Measurements from ENCODE around the gene ZNF625.

Gene ZNF625

GRCh38 chr19:12156223-12157058 is at the start of gene ZNF625:
Gene ZNF625, minus strand, starts transcription at chr19:12156734. Its CDS starts 176 bp downstream, at chr19:12156558.
- peak; percentile 21 to 33 for DNase-seq (ENCODE audit: extremely low read depth in 1 of 2, low read depth in 1 of 2)

- DNase-seq (ENCODE audit: extremely low read depth in 1 of 2, low read depth in 1 of 2), result no peak
Measured at GRCh38 chr19:12205296-12205695, 48.8 kb upstream of the ZNF625 start.

- peak in 1 of 2 donors; percentile 21 for DNase-seq (ENCODE audit: extremely low read depth in 1 of 2, low read depth in 1 of 2)
Measured at GRCh38 chr19:12202250-12202649, 45.7 kb upstream of the ZNF625 start.

GRCh38 chr19:12199757-12200419 is 43.4 kb upstream of the ZNF625 start:
- no peak for DNase-seq (ENCODE audit: extremely low read depth in 1 of 2, low read depth in 1 of 2)

DNA sequence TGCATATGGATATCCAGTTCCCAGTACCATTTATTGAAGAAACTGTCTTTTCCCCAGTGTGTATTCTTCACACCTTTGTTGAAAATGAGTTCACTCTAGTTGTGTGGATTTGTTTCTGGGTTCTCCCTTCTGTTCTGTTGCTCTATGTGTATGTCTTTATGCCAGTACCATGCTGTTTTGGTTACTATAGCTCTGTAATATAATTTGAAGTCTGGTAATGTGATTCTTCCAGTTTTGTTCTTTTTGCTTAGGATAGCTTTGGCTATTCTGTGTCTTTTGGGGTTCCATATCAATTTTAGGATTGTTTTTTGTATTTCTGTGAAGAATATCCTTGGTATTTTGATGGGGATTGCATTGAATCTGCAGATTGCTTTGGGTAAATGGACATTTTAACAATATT is 41.6 kb upstream of the ZNF625 start:
- no peak for DNase-seq (ENCODE audit: extremely low read depth in 1 of 2, low read depth in 1 of 2)

DNA sequence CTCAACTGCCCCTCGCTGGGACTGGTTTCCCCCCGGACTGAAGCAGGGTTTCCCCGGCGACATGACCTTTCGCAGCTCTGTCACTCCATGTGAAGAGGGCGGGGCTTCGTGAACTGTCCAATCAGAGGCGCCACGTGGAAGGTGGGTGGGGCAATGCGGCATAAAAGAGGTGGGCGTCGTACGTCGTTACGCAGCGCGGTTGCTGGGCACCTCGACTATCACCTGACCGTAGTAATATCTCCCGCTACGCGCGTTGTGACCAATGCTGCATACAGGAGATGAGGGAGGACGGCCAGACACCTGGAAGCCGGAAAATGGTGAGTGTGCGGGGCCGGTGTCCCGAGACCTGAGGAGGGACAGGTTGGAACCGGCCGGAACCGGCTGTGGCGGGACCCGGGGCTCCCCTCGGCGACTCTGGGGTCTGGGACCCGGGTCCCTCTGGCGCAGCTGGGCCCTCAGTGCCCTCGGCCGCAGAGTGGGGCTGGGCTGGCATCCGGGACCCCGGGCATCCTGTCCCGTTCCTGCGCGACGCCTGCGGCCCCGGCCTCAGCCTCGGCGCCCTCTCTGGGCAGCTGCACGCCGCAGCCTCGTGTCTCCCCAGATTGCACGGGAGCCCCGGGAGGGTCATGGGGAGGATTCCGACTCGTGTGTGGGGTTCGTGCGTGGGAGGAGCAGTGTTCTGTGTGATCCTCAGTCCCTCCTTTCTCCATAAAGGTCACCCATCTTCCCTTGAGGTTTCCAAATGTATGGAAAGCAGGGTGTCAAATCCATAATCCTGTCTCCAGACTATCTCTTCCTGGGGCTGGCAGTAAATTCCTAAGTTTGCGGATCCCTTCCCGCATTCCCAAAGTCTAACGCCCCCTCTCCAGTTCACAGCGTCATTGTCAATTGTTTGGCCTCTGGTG is 38.5 kb upstream of the ZNF625 start:
- peak in 1 of 2 donors; percentile 73 for DNase-seq (ENCODE audit: extremely low read depth in 1 of 2, low read depth in 1 of 2)

DNA sequence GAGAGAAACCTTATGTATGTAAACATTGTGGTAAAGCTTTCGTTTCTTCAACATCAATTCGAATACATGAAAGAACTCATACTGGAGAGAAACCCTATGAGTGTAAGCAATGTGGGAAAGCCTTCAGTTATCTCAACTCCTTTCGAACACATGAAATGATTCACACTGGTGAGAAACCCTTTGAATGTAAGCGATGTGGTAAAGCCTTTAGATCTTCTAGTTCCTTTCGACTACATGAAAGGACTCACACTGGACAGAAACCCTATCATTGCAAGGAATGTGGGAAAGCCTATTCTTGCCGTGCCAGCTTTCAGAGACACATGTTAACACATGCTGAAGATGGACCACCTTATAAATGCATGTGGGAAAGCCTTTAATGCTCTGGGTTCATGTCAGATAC is 31.1 kb upstream of the ZNF625 start:
- DNase-seq (ENCODE audit: extremely low read depth in 1 of 2, low read depth in 1 of 2), result no peak

DNA sequence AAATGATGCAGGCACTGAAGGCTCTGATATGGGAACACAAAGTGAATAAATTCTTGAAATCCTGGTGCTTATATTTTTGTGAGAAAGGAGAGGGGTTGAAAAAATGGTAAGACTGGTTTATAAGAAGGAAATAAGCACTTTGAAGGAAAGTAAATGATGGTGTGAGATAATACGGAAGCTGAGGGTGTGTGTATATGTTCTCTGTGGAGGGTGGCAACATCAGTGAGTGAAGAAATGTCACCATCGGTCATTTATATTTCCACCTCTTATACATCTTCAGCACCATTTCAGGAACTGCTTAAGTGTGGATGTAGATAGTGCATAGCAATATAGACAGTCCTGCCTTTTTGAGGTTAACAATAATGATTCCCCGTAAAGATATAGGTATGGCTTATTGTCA is 23.8 kb upstream of the ZNF625 start:
- no peak for DNase-seq (ENCODE audit: extremely low read depth in 1 of 2, low read depth in 1 of 2)

- no peak for DNase-seq (ENCODE audit: extremely low read depth in 1 of 2, low read depth in 1 of 2)
Measured at GRCh38 chr19:12166626-12167025, 10.1 kb upstream of the ZNF625 start.

GRCh38 chr19:12163826-12164225 is 7.3 kb upstream of the ZNF625 start:
- DNase-seq (ENCODE audit: extremely low read depth in 1 of 2, low read depth in 1 of 2), result no peak

DNA sequence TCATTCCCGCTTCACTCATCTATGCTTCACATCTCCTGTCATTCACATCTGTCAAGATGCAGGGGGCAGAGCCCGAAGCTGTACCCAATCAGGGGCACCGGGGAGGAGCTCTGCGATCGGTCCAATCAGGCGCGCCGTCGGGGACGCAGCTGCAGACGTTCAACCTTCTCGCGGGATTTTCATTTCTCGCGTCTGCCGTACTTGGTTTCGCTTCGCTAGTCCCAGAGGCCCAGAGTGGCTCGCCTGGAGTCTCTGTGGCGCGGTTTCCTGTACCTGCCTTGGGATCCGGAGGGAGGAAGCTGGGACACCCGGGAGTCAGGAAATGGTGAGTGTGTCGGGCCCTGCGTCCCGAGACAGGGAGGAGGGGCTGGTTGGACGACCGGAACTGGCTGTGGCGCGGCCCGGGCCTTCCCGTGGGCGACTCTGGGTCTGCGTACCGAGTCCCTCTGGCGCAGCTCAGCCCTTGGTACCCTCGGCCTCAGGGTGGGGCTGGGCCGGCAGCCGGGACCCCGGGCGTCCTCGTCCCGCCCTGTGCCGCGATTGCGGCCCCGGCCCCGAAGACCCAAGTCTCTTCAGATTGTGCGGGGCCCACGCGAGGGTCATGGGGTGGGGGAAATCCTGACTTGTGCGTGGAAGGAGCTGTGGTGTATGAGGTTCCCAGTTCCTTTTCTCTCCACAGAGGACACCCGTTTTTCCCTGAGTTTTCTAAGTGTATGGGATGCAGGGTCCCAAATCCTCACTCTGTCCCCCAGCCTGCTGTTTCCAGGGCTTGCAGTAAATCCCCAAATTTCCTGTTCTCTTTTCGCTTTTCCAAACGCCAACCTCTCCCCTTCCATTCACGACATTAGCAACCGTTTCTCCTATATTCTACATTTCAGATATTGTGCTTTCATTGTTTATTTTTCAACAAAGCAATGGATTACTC is 6.6 kb upstream of the ZNF625 start, which contains the start of gene ZNF136:
Gene ZNF136, plus strand, starts transcription at position 215 of the 925 bp plus-strand sequence. Its CDS starts 108 bp downstream, at position 323.
- peak; percentile 83 to 91 for DNase-seq (ENCODE audit: extremely low read depth in 1 of 2, low read depth in 1 of 2)

DNA sequence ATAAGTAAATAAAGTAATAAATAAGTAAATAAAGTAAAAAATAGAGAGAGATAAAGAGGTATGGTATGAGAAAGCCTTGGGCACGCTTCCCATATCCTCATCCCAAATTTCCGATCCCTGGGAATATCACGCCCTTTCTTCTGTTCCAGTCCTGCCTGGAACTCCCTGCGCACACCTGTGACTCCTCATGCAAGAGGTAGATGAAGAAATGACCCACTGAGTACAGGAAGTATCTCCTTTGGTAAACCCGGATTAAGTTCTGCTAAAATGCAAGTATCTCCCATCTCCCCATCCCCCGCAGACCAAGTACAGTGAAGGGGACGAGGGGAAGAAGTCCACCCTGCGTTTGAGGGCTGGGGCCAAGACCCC is 6.0 kb upstream of the ZNF625 start:
- DNase-seq (ENCODE audit: extremely low read depth in 1 of 2, low read depth in 1 of 2), result no peak

DNA sequence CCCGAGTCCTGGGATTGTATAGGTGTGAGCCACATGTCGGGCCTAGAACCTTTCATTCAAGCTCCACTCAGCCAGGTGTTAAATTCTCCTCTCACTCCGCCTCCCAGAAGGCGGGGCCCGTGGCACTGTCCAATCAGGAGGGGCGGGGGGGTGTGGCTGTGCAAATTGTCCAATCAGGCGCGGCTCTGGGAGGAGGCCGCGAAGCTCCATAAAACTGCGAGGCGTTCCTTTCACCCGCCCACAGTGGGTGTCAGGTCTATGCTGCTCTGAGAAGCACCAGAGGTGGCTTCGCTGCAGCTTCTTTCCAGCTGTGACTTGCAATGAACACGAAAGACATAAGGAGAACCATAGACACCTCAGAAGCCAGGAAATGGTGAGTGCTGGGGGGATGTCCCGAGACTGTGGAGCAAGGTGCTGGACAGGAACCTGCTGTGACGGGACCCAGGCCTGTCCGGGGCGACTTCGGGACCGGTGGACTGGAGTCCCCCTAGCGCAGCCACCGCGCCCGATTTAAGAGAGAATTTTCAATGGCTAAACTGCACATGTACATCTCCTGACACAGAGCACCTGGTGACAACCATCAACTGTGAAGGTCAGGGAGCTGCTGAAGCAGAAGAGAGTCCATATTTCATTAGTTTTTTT is 3.4 kb upstream of the ZNF625 start:
- DNase-seq (ENCODE audit: extremely low read depth in 1 of 2, low read depth in 1 of 2), result no peak

GRCh38 chr19:12155324-12155860 is 1.1 kb downstream of the ZNF625 start:
- DNase-seq (ENCODE audit: extremely low read depth in 1 of 2, low read depth in 1 of 2), result no peak

- no peak for DNase-seq (ENCODE audit: extremely low read depth in 1 of 2, low read depth in 1 of 2)
Measured at GRCh38 chr19:12145348-12145747, 11.2 kb downstream of the ZNF625 start.

- no peak for DNase-seq (ENCODE audit: extremely low read depth in 1 of 2, low read depth in 1 of 2)
Measured at GRCh38 chr19:12141405-12141736, 15.2 kb downstream of the ZNF625 start.

DNA sequence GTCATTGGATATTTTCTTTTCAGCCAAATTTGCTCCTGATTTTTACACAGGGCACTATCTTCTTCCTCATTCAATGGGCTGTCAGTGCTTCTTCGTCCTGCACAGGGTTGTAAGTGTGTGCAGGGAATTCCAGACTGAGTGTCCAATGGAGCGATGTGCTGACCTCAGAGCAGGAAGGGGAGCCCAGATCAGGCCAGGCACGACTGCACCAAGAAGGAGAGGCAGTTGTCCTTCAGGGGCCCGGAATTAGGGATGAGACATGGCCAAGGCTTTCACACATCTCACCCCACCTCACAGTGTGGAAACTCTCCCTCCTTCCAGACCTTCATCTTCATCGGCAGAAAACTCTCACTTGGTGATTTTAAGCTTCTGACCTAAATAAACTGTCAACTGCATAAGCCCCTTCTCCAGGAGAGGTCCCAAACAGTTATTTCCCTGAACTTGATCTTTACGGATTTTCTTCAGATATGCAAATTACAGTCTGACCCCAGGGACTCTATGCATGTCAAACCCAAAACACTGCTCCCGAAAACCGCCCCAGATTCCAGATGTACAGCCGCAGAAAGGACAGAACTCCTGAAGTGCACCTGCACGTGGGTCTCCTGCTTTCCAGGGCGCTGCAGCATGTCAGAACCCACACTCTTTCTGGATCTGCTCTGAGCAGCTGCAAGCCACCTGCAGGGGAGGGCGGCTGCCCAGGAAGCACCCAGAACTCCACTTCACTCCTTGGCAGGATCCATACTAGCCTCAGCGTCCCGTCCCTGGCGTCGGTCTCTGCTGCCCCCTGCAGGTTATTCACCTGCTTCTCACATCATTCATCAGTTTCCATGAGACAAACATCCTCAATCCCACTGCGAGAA is 15.8 kb downstream of the ZNF625 start:
- DNase-seq (ENCODE audit: extremely low read depth in 1 of 2, low read depth in 1 of 2), result peak; percentile 50 to 72

GRCh38 chr19:12139885-12140544 is 16.5 kb downstream of the ZNF625 start, which contains the start of gene ZNF20:
Gene ZNF20, minus strand, starts transcription at chr19:12140350. Its CDS starts 168 bp downstream, at chr19:12140182.
- peak; percentile 78 to 91 for DNase-seq (ENCODE audit: extremely low read depth in 1 of 2, low read depth in 1 of 2)

Data from stimulated activated CD8-positive, alpha-beta memory T cell treated with anti-CD3 and anti-CD28 coated beads, Interleukin-7, amount 100 ng/mL, for 48 hours (primary cell).